ENCODE data around the gene SLC10A3.

Gene SLC10A3

DNA sequence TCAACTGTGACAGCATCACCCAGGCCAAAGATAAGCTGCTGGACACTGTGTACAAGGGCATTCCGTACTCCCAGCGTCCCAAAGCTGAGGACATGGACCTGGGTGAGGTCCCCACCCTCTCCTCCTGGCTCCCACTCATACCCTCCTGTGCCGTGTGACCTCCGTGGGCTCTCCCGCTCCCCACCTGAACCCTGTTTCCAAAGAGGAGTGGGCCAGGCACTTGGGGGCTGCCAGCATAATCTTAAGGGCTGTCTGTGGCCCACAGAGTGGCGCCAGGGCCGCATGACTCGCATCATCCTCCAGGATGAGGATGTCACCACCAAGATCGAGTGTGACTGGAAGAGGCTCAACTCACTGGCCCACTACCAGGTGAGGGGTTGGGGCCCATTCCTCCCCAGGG, 21.3 kb downstream of the SLC10A3 start:
- H3K4me3 ChIP-seq (ENCODE audit: low read depth, low read length), result no peak overlapping the region
- no peak for DNase-seq (ENCODE audit: low read depth)
- TF ChIP-seq, protein P1, sequence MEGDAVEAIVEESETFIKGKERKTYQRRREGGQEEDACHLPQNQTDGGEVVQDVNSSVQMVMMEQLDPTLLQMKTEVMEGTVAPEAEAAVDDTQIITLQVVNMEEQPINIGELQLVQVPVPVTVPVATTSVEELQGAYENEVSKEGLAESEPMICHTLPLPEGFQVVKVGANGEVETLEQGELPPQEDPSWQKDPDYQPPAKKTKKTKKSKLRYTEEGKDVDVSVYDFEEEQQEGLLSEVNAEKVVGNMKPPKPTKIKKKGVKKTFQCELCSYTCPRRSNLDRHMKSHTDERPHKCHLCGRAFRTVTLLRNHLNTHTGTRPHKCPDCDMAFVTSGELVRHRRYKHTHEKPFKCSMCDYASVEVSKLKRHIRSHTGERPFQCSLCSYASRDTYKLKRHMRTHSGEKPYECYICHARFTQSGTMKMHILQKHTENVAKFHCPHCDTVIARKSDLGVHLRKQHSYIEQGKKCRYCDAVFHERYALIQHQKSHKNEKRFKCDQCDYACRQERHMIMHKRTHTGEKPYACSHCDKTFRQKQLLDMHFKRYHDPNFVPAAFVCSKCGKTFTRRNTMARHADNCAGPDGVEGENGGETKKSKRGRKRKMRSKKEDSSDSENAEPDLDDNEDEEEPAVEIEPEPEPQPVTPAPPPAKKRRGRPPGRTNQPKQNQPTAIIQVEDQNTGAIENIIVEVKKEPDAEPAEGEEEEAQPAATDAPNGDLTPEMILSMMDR (conservative IDR thresholded peaks at IDR 0.05; ENCODE audit: low read depth, low read length), result no peak

DNA sequence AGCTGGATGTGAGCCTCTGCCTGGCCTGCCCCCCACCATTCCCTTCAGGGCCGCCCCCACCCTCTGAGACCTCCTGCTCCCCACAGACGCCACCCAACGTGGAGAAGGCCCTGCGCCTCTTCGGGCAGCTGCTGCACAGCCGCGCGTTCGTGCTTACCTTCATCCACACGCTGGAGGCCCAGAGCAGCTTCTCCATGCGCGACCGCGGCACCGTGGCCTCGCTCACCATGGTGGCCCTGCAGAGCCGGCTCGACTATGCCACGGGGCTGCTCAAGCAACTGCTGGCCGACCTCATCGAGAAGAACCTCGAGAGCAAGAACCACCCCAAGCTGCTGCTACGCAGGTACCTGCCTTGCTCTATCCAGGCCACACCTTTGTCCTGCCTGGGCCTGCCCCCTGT, 22.2 kb downstream of the SLC10A3 start:
- TF ChIP-seq, protein P1 (conservative IDR thresholded peaks at IDR 0.05; ENCODE audit: low read depth, low read length), result no peak
- H3K4me3 ChIP-seq (ENCODE audit: low read depth, low read length), result no peak overlapping the region
- DNase-seq (ENCODE audit: low read depth), result no peak

DNA sequence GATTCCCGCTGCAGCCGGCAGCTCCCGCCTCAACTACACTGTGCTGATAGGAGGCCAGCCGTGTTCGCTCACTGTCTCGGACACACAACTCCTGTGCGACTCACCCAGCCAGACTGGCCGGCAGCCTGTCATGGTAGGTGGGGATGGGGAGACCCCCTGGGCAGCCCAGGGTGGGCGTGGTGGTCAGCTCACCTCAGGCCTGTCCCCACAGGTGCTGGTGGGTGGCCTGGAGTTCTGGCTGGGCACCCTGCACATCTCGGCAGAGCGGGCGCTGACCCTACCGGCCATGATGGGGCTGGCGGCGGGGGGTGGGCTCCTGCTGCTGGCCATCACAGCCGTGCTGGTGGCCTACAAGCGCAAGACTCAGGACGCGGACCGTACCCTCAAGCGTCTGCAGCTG, 22.9 kb downstream of the SLC10A3 start:
- no peak overlapping the region for H3K4me3 ChIP-seq (ENCODE audit: low read depth, low read length)
- no peak for DNase-seq (ENCODE audit: low read depth)
- TF ChIP-seq, protein P1 (conservative IDR thresholded peaks at IDR 0.05; ENCODE audit: low read depth, low read length), result no peak

DNA sequence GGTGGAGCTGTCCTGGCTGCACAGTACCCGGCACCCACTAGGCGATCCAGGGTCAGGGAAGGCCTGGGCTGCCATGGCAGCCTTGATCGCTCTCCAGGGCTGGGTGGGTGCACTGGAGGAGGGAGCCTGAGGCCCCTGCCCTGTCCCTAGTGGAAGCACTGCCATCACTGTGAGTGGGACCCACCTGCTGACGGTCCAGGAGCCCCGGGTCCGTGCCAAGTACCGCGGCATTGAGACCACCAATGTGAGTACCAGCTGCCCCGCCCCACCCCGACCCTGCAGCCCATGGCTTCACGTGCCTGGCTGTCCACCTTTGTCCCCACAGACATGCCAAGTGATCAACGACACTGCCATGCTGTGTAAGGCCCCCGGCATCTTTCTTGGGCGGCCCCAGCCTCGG, 23.5 kb downstream of the SLC10A3 start:
- H3K4me3 ChIP-seq (ENCODE audit: low read depth, low read length), result no peak overlapping the region
- TF ChIP-seq, protein P1 (conservative IDR thresholded peaks at IDR 0.05; ENCODE audit: low read depth, low read length), result no peak
- no peak for DNase-seq (ENCODE audit: low read depth)

DNA sequence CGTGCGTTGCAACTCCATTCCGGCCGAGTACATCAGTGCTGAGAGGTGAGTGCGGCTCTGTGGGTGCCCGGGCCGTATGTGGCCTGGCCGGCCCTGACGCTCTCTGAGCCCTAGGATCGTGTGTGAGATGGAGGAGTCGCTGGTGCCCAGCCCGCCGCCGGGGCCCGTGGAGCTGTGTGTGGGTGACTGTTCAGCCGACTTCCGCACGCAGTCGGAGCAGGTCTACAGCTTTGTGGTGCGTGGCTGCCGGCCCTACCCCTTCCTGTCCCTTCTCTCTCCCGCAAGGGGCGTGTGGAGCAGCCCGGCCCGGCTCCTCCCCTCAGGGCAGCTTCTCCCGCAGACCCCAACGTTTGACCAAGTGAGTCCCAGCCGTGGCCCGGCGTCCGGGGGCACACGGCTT, 24.4 kb downstream of the SLC10A3 start:
- DNase-seq (ENCODE audit: low read depth), result no peak
- TF ChIP-seq, protein P1 (conservative IDR thresholded peaks at IDR 0.05; ENCODE audit: low read depth, low read length), result no peak

DNA sequence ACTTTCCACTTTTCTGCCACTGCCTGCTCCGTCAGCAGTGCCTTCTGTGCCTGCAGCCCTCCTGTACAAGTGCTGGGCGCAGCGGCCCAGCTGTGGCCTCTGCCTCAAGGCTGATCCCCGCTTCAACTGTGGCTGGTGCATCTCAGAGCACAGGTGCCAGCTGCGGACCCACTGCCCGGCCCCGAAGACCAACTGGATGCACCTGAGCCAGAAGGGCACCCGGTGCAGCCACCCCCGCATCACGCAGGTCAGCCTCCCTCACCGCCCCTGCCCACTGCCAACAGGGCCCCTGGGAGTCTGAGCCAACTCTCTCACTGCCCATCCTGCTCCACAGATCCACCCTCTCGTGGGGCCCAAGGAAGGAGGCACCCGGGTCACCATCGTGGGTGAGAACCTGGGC, 24.8 kb downstream of the SLC10A3 start:
- no peak for DNase-seq (ENCODE audit: low read depth)
- TF ChIP-seq, protein P1 (conservative IDR thresholded peaks at IDR 0.05; ENCODE audit: low read depth, low read length), result no peak
- H3K4me3 ChIP-seq (ENCODE audit: low read depth, low read length), result no peak overlapping the region

More for the DNA sequence above, 24.4 kb downstream of the SLC10A3 start:
- no peak overlapping the region for H3K4me3 ChIP-seq (ENCODE audit: low read depth, low read length)

DNA sequence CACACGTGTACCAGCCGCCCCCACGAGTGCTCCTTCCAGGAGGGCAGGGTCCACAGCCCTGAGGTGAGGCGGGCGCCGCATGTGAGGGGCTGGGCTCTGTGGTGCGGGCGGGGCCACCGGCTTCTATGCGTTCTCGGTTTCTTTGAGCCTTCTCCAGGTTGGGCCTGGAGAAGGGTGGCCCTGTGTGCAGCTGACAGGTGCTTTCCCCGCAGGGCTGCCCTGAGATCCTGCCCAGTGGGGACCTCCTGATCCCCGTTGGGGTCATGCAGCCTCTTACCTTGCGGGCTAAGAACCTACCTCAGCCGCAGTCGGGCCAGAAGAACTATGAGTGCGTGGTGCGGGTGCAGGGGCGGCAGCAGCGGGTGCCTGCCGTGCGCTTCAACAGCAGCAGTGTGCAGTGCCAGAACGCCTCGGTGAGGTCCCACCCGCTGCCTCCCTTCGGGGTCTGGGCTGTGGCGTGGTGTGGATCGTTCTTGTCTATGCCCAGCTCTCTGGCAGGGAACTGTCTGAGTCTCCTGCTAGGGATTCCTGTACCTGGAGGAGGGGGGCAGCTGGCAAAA, 25.5 kb downstream of the SLC10A3 start:
- TF ChIP-seq, protein P1 (conservative IDR thresholded peaks at IDR 0.05; ENCODE audit: low read depth, low read length), result no peak
- DNase-seq (ENCODE audit: low read depth), result no peak
- H3K4me3 ChIP-seq (ENCODE audit: low read depth, low read length), result no peak overlapping the region

Data from choroid plexus epithelial cell (primary cell).